IPS-11a (cell line): ENCODE data around the gene BTLA.
"Not testable (repeated sequence)": the region's sequence is repeated elsewhere in the genome, so short reads cannot be mapped to it uniquely, and the experiment has no call there.

Experiments used
- H3K4me3 ChIP-seq: one replicate; pipeline ENCODE4 v1.5.1; 2013; ENCODE audit warnings: low read depth, low read length, control low read depth

BTLA gene

DNA sequence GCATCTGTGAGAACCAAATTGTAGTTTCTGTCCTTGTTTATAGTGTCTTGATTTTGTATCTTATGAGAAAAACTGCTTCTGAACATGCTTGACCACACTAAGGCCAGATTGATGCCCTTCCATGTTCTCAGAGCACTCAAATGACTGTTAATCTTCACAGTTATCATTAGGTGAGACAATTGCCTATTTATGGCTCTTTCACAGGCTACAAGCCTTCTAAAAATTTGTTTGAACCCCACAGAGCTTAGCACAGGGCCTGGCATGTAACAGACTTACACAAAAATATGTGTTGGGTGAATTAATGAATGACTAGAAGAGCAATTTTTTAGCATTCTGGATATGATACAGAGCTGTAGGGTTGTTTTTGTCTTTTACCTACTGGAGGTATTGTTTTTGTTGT, 43.1 kb downstream of the BTLA start:
- H3K4me3 ChIP-seq = no peak overlapping the region

DNA sequence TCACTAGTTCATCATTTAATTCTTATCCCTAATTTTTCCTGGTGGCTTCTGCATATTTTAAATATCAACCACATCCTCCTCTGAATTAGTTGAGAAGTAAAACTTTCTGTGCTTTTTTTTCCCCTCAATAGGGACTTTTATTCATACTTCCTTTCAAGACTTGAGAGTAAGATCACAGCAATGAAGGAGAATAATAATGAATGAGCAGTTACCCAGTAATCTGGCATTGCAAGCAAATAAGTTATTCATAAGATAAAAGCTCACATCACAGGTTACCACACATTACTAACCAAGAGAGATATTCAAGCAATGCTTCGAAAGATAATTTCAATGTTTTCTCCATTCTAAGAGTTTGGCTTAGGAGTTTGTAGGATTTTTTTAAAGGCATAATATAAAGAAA, 50.3 kb downstream of the BTLA start:
- H3K4me3 ChIP-seq = no peak overlapping the region

DNA sequence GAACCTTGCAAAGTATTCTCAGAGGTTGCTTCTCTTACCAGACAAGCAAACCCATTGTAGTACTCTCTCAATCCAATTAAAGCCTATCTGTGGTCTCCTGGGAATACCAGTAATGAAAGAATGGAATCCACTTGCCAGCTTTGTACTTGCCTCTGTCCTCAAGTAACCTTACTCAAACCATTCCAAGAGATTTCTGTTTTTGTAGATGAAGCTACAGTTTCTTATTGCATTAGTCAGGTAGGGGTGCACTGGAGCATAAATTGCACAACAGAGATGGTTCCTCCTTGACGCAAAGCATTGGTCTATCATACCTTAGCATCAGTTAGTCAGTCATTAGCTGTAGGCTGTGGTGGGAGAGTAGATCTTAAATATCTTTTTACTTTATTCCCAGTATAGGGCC, 52.9 kb downstream of the BTLA start:
- H3K4me3 ChIP-seq = no peak overlapping the region

DNA sequence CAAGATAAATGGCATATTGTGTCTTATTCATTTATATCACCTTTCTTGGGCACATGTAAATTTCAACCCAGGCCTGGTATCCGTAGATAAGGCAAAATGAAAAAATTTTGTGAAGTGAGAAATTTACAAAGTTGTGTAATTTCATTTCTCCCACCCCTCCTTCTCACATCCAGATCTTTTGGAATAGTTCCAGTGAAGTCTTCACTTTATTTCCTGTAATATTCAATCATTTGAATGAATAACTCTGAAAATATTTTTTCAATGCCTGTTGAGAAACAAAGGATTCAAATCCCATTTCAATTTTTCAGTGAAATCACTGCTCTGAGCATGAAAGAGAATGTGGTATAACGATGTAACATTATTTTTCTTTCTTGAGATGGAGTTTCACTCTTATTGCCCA, 53.4 kb downstream of the BTLA start:
- no peak overlapping the region for H3K4me3 ChIP-seq

DNA sequence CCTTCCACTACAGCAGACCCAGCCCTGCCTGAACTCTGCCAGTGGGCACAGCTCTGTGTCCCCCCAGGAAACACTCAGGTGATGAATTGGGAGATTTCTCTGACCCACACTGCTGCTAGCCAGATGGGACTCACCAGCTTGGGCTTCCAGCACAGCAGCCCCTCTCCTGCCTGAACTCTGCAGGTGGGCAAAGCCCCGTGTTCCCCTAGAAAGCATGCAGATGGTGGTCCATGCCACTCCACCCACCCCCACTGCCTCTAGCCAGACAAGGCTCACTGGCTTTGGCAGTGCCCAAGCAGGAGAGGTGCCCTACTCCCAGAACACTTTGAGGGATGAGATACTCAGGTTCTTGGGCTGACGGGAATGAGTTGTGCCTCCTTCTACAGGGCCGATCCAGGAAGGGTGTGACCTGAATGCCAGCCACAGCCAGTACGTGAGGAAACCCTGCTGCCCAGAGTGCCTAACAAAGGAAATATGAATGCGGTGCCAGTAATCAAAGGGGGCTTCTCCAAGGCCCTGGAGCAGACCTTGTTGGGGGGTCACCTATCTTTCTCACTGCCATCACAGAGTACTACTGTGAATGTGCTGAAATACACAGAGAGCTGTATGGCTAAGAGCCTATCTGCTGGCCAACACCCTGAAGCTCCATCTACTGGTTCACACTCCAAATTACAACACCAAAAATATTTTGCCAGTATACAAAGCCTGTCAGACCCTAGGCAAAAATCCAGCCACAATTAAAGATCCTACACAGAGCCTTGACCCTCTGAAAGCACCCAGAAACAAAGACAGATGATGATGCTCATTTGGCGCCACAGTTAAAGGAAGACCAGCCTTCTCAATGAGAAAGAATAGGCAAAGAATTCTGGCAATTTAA, 61.9 kb downstream of the BTLA start:
- no peak overlapping the region for H3K4me3 ChIP-seq

DNA sequence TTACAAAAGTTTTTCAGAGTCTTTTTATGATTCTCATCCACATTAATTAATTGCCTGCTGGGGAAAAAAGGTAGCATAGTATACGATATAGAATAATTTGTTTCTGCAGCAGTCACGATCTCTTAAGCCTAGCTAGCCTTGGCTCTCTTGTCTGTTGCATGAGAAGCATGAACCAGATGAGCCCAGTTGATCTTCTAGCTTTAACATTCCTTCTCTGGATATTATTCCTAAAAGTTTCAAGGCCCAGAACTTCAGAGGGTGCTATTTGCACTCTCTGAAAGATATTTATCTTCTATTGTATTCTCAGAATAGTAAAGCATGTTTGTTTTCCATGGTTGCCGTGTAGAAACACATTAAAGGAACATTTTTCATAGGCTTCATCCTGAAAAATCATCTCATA, 69.3 kb downstream of the BTLA start:
- H3K4me3 ChIP-seq = no peak overlapping the region

DNA sequence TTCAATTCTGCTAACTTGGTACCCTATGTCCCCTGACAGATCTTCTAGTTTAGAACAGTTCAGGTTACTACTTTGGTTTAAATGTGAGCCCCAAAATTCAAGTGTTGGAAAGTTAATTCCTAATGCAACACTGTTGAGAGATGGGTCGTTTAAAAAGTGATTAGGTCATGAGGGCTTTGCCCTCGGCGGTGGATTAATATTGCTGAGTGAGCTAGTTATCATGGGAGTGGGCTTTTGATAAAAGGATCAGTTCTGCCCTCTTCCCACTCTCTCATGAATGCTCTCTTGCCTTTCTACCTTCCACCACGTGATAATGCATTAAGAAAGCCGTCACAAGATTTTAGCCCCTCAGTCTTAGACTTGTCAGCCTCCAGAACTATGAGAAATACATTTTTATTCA, 72.1 kb downstream of the BTLA start:
- no peak overlapping the region for H3K4me3 ChIP-seq

DNA sequence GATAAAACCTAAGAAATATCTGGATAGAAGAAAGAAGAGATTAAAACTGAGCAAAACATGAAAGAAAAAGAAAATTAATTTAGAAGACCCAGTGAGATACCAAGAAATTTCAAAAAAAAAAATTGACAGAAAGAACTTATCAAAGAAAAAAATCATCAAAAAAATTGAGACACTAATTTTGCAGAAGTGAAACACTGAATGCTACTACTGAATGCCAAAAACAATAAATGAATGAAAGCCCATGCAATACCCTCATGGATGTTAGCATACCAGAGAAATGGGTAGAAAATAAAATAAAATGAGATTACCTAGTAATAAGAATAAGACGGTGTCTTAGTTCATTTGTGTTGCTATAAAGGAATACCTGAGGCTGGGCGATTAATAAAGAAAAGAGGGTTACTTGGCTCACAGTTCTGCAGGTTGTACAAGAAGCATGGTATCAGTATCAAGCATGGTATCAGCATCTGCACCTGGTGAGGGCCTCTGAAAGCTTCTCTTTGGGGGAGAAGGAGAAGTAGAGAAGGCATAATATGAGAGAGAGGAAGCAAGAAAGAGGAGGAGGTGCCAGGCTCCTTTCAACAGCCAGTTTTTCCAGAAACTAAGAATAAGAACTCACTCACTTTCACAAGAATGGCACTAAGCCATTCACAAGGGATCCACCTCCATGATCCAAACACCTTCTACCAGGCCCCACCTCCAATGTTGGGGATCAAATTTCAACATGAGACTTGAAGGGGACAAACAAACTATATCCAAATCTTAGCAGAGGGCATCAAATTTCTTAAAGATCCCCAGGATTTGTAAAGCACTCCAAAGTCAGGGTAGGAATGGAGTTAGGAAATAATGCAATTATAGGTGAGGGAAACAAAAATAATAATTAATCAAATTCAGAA, 73.2 kb downstream of the BTLA start:
- no peak overlapping the region for H3K4me3 ChIP-seq

DNA sequence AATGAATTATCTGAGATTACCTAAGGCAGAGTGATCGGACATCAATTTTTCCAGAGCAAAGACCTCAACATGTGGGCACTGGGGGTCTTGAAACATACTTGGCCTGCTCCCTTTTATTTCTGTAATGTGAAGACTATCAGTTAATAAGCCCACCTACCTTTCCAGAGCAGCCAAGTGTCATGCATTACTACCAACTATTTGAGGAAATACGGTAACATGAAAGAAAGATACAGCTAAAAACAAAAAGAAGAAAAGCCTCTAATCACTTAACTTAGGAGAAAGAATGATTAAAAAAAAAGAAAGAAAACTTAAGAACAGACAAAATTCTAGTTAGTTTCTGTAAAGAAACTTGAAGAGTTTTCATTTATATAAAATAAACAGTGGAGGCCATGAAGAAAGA, 73.9 kb downstream of the BTLA start:
- H3K4me3 ChIP-seq = no peak overlapping the region

DNA sequence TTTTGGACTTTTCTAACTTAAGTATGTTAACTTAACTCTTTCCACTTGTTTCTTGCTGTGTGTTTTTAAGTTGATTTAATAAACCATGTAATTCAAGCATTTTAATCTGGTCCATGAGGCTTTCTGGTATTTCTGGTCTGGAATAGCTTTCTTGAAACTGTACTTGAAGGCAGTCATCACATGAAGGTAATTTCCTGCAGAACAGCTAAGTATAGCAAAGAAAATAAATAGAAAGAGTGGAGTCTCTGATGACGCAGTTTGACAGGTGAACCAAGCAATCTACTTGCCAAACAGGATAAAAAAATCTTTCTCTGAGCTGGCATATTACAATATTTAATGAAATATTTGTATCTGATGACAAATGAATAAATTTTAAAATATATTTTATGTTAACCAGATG, 74.9 kb downstream of the BTLA start:
- no peak overlapping the region for H3K4me3 ChIP-seq

DNA sequence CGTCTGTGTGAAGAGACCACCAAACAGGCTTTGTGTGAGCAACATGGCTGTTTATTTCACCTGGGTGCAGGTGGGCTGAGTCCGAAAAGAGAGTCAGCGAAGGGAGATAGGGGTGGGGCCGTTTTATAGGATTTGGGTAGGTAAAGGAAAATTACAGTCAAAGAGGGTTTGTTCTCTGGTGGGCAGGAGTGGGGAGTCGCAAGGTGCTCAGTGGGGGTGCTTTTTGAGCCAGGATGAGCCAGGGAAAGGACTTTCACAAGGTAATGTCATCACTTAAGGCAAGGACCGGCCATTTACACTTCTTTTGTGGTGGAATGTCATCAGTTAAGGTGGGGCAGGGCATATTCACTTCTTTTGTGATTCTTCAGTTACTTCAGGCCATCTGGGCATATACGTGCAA, 76.4 kb downstream of the BTLA start:
- peak overlapping the region; percentile 44 for H3K4me3 ChIP-seq

DNA sequence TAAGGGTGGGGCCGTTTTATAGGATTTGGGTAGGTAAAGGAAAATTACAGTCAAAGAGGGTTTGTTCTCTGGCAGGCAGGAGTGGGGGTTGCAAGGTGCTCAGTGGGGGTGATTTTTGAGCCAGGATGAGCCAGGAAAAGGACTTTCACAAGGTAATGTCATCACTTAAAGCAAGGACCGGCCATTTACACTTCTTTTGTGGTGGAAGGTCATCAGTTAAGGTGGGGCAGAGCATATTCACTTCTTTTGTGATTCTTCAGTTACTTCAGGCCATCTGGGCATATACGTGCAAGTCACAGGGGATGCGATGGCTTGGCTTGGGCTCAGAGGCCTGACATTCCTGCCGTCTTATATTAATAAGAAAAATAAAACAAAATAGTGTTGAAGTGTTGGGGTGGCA, 80.7 kb downstream of the BTLA start:
- not testable (repeated sequence) for H3K4me3 ChIP-seq

DNA sequence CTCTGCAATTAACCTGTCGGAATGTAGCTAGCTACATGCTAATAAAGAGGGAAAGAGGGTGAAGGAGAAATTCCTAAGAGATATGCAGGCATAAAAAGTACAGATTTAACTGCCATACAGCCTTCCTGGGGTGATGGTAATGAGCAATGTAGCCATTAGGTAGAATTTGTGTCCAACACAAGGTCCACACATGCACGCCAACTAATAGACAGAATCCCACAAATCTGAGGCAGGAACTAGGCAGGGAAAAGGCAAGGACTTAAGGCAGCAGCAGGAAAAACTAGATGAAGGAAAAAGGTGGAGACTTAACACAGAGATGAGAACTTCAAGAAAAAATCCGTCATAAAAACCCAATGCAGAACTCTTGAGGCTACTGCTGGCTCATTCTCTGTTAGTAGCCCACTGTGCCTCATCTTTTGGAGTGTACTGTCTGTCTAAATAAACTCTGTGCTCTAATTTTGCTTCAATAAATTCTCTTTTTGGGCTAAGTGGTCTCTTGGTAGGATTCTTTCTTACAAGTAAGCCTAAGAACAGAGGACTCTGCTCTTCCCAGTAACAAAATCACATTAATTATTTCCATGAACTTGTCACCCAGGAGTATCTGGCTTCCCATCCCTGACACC, 81.5 kb downstream of the BTLA start:
- no peak overlapping the region for H3K4me3 ChIP-seq

DNA sequence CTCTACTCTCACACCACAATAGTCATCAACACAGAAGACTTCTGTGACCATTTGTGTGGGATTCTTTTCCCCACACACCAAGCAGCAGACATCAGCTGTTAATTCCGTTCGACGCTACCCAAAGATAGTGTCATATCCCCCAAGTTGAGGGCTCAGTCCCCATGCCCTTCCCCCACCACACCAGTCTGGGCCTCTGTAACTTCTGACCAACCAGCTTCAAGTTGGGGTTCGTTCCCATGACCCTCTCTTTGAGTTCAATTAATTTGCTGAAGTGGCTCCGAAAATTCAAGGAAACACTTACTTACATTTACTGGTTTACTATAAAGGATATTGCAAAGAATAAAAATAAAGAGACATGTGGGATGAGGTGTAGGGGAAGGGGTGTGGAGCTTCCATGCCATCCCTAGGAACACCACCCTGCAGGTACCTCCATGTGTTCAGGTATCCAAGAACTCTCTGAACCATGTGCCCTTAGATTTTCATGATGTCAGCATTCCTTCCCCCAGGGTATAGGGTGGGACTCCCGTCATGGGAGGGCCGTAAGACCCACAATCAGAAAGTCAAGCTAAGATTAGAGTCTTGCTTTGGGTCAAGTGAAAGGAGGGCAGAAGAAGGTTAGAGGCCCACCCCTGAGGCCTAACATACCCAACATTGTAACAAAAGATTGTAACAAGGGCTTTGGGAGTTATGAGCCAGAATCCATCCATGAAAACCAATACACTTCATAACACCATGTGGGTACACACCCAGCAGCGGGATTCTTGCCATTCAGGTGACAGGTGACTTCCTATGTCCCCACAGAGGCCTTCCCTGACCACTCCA, 82.7 kb downstream of the BTLA start:
- no peak overlapping the region for H3K4me3 ChIP-seq

DNA sequence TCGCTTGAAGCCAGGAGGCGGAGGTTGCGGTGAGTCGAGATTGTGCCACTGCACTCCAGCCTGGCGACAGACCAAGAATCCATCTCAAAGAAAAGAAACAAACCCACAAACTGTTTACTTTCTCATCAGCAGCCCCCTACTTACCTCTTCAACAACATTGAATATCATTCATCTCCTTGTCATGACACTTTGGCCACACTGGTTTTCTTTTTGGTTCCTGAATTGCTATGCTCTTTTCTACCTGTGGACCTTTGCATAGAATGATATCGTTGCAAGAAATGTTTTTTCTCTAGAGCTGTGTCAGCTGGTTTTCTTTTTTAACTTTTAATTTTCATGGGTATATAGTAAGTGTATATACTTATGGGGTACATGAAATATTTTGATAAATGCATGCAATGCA, 83.9 kb downstream of the BTLA start:
- H3K4me3 ChIP-seq = no peak overlapping the region
